HepG2 (cell line): ENCODE measurements around the gene TRIM72. TPM values are rescaled to one million over a fixed set of nuclear protein-coding genes. Genes with fewer than 3 reads are reported as not detected.

Experiments
- ATF1 ChIP-seq: IDR thresholded peaks from 2 replicates; pipeline ENCODE4 v1.6.1; 2016; ENCODE audit warnings: mild to moderate bottlenecking, control low read depth
- KDM5A ChIP-seq: fragments of 200-600 bp; sonication (generic); IDR thresholded peaks from 2 replicates; pipeline ENCODE4 v1.7.0; 2018; ENCODE audit warnings: antibody characterized with exemption, mild to moderate bottlenecking, low read length, borderline replicate concordance
- KLF13 ChIP-seq: sonication (generic); formaldehyde crosslinking; IDR thresholded peaks from 2 replicates; pipeline ENCODE4 v1.4.0; 2020; ENCODE audit warnings: mild to moderate bottlenecking, missing genetic modification reagents
- MAZ ChIP-seq, 2 experiments: sonication (generic) in 1 of 2; formaldehyde crosslinking in 1 of 2; IDR thresholded peaks; 2 replicates each; pipeline versions ENCODE4 v1.5.0 to v1.6.1; 2012 to 2020; ENCODE audit warnings: low read depth in 2 of 2, mild to moderate bottlenecking in 2 of 2, borderline replicate concordance in 1 of 2, improper control_type of control experiment in 1 of 2, low read length in 1 of 2, missing genetic modification reagents in 1 of 2, moderate library complexity in 1 of 2
- MED1 ChIP-seq: sonication (generic); formaldehyde crosslinking; IDR thresholded peaks from 2 replicates; pipeline ENCODE4 v1.4.0; 2020; ENCODE audit warnings: missing genetic modification reagents
- PHF8 ChIP-seq: sonication (generic); formaldehyde crosslinking; IDR thresholded peaks from 2 replicates; pipeline ENCODE4 v1.5.0; 2020; ENCODE audit warnings: missing genetic modification reagents
- ZBTB20 ChIP-seq: sonication (generic); formaldehyde crosslinking; IDR thresholded peaks from 2 replicates; pipeline ENCODE4 v1.8.1; 2023; ENCODE audit warnings: missing genetic modification reagents, low read depth, mild to moderate bottlenecking, borderline replicate concordance
- ZMYM2 ChIP-seq: sonication (generic); formaldehyde crosslinking; IDR thresholded peaks from 2 replicates; pipeline ENCODE4 v1.8.0; 2022; ENCODE audit warnings: mild to moderate bottlenecking, missing genetic modification reagents
- ZNF335 ChIP-seq: sonication (generic); formaldehyde crosslinking; IDR thresholded peaks from 2 replicates; pipeline ENCODE4 v1.4.0; 2020; ENCODE audit warnings: missing genetic modification reagents
- ZNF720 ChIP-seq: sonication (generic); formaldehyde crosslinking; IDR thresholded peaks from 2 replicates; pipeline ENCODE4 v1.4.0; 2020; ENCODE audit warnings: missing genetic modification reagents
- ZNF775 ChIP-seq: sonication (generic); formaldehyde crosslinking; IDR thresholded peaks from 2 replicates; pipeline ENCODE4 v1.4.0; 2020; ENCODE audit warnings: missing genetic modification reagents, mild to moderate bottlenecking, moderate library complexity, borderline replicate concordance
- ZNF850 ChIP-seq: sonication (generic); formaldehyde crosslinking; conservative IDR thresholded peaks from 2 replicates; pipeline ENCODE4 v1.9.0; 2021; ENCODE audit warnings: mild to moderate bottlenecking, missing genetic modification reagents
- polyA plus RNA-seq, 8 experiments: library from polyadenylated mRNA; depleted of rRNA in 3 of 8; stranded (reverse) in 7 of 8; unstranded in 1 of 8; fragments of >200 nt; fragmentation: Illumina TruSeq in 4 of 8; extraction: Trizol in 4 of 8; gene quantifications; 2 replicates each; pipeline versions ENCODE4 v1.2.1 to v1.2.3, GENCODE V29; 2011 to 2016; ENCODE audit warnings: low read depth in 4 of 8, missing spikeins in 1 of 8, mixed read lengths in 1 of 8; ENCODE audit not compliant: insufficient read depth in 1 of 8
- total RNA-seq, 5 experiments: library from RNA; depleted of rRNA; stranded (reverse); fragments of >200 nt; fragmentation: Illumina TruSeq; extraction: Trizol; gene quantifications; 2 replicates each; pipeline ENCODE4 v1.2.3, GENCODE V29; 2016; ENCODE audit warnings: low read depth in 1 of 5
- TF ChIP-seq, protein P1 (sequence below): sonication (generic); formaldehyde crosslinking; IDR thresholded peaks from 2 replicates; pipeline ENCODE4 v1.4.0; 2020; ENCODE audit warnings: mild to moderate bottlenecking, low read depth, missing genetic modification reagents
- TF ChIP-seq, protein P2 (sequence below): sonication (generic); formaldehyde crosslinking; conservative IDR thresholded peaks from 2 replicates; pipeline ENCODE4 v1.4.0; 2020; ENCODE audit warnings: missing genetic modification reagents
- TF ChIP-seq, protein P3 (sequence below): IDR thresholded peaks from 2 replicates; pipeline ENCODE4 v1.6.1; 2018; ENCODE audit warnings: missing genetic modification reagents
- TF ChIP-seq, protein P4 (sequence below): IDR thresholded peaks from 2 replicates; pipeline ENCODE4 v1.6.1; 2016
- TF ChIP-seq, protein P5 (sequence below): sonication (generic); formaldehyde crosslinking; IDR thresholded peaks from 2 replicates; pipeline ENCODE4 v1.5.0; 2020; ENCODE audit warnings: missing genetic modification reagents
- TF ChIP-seq, protein P6 (sequence below): sonication (generic); formaldehyde crosslinking; IDR thresholded peaks from 2 replicates; pipeline ENCODE4 v1.4.0; 2020; ENCODE audit warnings: missing genetic modification reagents, borderline replicate concordance

TRIM72 gene
- total and polyA plus RNA-seq, 2 of the 13 experiments (the other 11 are each of a cell fraction or from before 2014, with no cell fraction given), result not detected

DNA sequence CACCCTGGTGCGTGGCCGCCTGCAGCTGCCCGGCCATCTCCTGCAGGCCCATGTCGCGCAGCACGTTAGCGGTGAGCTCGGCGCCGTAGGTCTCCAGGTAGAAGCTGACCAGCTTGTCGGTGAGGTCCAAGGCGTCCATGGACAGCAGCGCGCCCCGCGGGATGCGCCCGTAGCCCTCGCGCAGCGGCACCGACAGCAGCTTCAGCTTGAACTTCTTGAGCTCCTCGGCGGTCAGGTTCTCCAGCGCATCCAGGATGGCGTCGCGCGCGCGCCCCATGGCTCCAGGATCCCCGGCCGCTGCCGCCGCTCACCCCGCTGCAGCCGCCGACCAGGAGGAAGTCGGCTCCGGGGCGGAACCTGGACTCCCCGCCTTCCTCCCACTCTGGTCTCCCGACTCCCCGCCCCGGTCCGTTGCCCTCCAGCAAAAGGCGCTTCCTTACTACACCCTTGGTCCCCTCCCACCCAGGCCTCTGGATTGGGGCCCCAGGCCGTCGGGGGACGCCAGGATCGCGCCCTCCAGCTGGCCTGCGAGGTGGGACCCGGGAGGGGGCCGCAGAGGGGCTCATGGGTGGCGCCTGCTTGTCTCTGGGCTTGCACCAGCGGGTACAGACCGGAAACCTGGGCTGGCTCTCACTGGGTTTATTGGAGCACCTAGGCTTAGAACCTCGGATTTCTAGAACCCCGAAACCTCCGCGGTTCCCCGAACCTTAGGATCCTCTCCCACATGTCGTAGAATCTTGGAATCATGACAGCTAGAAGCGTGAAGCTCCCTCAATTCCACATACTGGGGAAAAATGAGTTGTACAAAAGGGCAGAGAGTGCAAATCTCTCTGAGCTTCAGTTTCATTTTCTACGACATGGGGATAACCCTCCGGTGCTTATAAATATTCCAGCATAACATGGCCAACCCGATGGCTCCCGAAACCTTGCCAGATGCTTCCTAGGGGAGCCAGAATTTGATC lies 11.2 kb upstream of the TRIM72 start, which contains the start of gene PYCARD (continued):
- TF ChIP-seq ZBTB20 (CRISPR knock-in tag) (no peak), PHF8 (peak; percentile 54), KDM5A (no peak), MAZ (IDR thresholded peaks at IDR 0.05; ENCODE audit: borderline replicate concordance, low read depth, low read length) (no peak), MAZ (CRISPR knock-in tag; IDR thresholded peaks at IDR 0.05; ENCODE audit: low read depth) (no peak), MED1 (CRISPR knock-in tag) (no peak), ZNF775 (CRISPR knock-in tag) (no peak), ZNF335 (CRISPR knock-in tag) (no peak), ZNF720 (no peak), ZNF850 (CRISPR knock-in tag) (no peak), ZMYM2 (CRISPR knock-in tag) (peak; percentile 23; the same call in 1 of the 2 replicates), KLF13 (CRISPR knock-in tag) (no peak), ATF1 (CRISPR knock-in tag) (no peak)
- TF ChIP-seq, protein P1, sequence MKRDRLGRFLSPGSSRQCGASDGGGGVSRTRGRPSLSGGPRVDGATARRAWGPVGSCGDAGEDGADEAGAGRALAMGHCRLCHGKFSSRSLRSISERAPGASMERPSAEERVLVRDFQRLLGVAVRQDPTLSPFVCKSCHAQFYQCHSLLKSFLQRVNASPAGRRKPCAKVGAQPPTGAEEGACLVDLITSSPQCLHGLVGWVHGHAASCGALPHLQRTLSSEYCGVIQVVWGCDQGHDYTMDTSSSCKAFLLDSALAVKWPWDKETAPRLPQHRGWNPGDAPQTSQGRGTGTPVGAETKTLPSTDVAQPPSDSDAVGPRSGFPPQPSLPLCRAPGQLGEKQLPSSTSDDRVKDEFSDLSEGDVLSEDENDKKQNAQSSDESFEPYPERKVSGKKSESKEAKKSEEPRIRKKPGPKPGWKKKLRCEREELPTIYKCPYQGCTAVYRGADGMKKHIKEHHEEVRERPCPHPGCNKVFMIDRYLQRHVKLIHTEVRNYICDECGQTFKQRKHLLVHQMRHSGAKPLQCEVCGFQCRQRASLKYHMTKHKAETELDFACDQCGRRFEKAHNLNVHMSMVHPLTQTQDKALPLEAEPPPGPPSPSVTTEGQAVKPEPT (CRISPR knock-in tag), result no peak
- TF ChIP-seq, protein P2, sequence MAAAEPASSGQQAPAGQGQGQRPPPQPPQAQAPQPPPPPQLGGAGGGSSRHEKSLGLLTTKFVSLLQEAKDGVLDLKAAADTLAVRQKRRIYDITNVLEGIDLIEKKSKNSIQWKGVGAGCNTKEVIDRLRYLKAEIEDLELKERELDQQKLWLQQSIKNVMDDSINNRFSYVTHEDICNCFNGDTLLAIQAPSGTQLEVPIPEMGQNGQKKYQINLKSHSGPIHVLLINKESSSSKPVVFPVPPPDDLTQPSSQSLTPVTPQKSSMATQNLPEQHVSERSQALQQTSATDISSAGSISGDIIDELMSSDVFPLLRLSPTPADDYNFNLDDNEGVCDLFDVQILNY, result no peak
- TF ChIP-seq, protein P3, sequence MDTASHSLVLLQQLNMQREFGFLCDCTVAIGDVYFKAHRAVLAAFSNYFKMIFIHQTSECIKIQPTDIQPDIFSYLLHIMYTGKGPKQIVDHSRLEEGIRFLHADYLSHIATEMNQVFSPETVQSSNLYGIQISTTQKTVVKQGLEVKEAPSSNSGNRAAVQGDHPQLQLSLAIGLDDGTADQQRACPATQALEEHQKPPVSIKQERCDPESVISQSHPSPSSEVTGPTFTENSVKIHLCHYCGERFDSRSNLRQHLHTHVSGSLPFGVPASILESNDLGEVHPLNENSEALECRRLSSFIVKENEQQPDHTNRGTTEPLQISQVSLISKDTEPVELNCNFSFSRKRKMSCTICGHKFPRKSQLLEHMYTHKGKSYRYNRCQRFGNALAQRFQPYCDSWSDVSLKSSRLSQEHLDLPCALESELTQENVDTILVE (CRISPR knock-in tag), result no peak; the same call in 1 of the 2 replicates
- TF ChIP-seq, protein P4, sequence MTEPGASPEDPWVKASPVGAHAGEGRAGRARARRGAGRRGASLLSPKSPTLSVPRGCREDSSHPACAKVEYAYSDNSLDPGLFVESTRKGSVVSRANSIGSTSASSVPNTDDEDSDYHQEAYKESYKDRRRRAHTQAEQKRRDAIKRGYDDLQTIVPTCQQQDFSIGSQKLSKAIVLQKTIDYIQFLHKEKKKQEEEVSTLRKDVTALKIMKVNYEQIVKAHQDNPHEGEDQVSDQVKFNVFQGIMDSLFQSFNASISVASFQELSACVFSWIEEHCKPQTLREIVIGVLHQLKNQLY, result no peak
- TF ChIP-seq, protein P5, sequence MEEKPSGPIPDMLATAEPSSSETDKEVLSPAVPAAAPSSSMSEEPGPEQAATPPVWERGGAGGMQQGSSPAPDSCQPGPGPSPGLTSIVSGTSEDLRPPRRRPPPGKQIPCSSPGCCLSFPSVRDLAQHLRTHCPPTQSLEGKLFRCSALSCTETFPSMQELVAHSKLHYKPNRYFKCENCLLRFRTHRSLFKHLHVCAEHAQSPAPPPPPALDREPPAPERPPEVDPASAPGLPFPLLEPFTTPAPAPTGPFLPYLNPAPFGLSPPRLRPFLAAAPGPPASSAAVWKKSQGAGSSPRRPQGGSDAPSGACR (CRISPR knock-in tag), result no peak
- TF ChIP-seq, protein P6, sequence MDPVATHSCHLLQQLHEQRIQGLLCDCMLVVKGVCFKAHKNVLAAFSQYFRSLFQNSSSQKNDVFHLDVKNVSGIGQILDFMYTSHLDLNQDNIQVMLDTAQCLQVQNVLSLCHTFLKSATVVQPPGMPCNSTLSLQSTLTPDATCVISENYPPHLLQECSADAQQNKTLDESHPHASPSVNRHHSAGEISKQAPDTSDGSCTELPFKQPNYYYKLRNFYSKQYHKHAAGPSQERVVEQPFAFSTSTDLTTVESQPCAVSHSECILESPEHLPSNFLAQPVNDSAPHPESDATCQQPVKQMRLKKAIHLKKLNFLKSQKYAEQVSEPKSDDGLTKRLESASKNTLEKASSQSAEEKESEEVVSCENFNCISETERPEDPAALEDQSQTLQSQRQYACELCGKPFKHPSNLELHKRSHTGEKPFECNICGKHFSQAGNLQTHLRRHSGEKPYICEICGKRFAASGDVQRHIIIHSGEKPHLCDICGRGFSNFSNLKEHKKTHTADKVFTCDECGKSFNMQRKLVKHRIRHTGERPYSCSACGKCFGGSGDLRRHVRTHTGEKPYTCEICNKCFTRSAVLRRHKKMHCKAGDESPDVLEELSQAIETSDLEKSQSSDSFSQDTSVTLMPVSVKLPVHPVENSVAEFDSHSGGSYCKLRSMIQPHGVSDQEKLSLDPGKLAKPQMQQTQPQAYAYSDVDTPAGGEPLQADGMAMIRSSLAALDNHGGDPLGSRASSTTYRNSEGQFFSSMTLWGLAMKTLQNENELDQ (CRISPR knock-in tag), result no peak
